ENCODE results near the gene CDH16. TPM values are rescaled to one million over a fixed set of nuclear protein-coding genes. Genes with fewer than 3 reads are reported as not detected.
"Not testable (repeated sequence)": the region's sequence is repeated elsewhere in the genome, so short reads cannot be mapped to it uniquely, and the experiment has no call there.

The CDH16 gene
- total RNA-seq, 1 donor from 2014 or later = not detected

DNA sequence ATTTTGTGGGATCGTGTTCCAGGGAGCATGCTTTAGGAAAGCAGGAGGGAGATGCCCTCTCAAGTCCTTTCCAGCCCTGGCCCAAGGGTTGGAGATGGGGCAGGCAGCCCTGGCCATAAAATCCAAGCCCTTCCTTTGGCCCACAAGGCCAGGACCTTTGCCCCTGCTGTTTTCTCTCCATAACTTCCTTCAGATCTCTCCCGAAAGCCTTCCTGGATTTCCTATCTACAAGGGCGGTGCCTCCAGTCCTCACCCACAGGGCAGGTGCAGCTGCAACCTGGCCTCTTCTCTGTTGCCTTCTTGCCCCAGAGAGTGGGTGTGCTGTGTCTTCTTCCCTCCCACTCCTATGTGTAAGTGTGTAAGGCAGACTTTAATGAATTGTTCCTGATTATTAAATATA, 46.8 kb downstream of the CDH16 start:
- no peaks in the 10 kb centered on the region for H3K27me3 ChIP-seq (ENCODE audit: control insufficient read depth in 3 of 3, insufficient read depth in 3 of 3, low read length in 3 of 3)

GRCh38 chr16:66871363-66871762, 47.3 kb downstream of the CDH16 start:
- not testable (repeated sequence) for H3K27me3 ChIP-seq (ENCODE audit: control insufficient read depth in 3 of 3, insufficient read depth in 3 of 3, low read length in 3 of 3); H3K27ac ChIP-seq (ENCODE audit: low read depth, low read length); H3K4me3 ChIP-seq (ENCODE audit: low read length in 3 of 3); H3K9me3 ChIP-seq (ENCODE audit: control insufficient read depth in 3 of 3, low read length in 3 of 3); H3K9ac ChIP-seq (ENCODE audit: low read depth in 1 of 3, low read length in 3 of 3); H3K36me3 ChIP-seq (ENCODE audit: control insufficient read depth in 3 of 3, insufficient read depth in 3 of 3, low read length in 3 of 3)
- peaks cover 5 to 10% (median 5%) of the 10 kb centered on the region in 3 donors for H3K4me1 ChIP-seq (ENCODE audit: control insufficient read depth in 3 of 3, insufficient read depth in 3 of 3, low read length in 3 of 3)

More for the DNA sequence above, 46.8 kb downstream of the CDH16 start:
- Histone ChIP-seq H3K4me1 (ENCODE audit: control insufficient read depth in 3 of 3, insufficient read depth in 3 of 3, low read length in 3 of 3) (peaks cover 5 to 10% (median 5%) of the 10 kb centered on the region in 3 donors), H3K4me3 (ENCODE audit: low read length in 3 of 3) (no peak overlapping the region), H3K9me3 (ENCODE audit: control insufficient read depth in 3 of 3, low read length in 3 of 3) (no peaks in the 10 kb centered on the region), H3K36me3 (ENCODE audit: control insufficient read depth in 3 of 3, insufficient read depth in 3 of 3, low read length in 3 of 3) (no peaks in the 10 kb centered on the region), H3K27ac (ENCODE audit: low read depth, low read length) (no peak overlapping the region), H3K9ac (ENCODE audit: low read depth in 1 of 3, low read length in 3 of 3) (no peak overlapping the region)

DNA sequence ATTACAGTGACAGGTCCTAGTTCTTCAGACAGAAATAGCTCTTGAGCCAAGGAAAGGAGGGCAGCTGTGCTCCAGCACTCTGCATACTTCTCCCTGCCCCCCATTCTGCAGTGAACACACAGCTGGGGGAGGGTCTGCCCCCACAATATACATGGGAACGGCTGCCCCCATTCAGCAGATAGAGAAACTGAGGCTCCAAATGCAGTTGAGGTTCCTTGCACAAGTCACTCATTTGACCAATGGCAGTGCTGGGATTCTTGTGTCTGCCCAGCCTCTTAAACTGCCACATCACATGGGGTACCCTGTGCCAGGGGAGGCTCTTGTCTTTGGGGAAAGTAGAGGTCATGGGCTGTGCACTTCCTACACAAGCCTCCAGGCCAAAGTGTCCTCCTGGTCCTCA, 49.3 kb downstream of the CDH16 start:
- no peak overlapping the region for H3K9ac ChIP-seq (ENCODE audit: low read depth in 1 of 3, low read length in 3 of 3)
- H3K4me3 ChIP-seq (ENCODE audit: low read length in 3 of 3) = no peak overlapping the region
- peaks cover 5 to 10% (median 5%) of the 10 kb centered on the region in 3 donors for H3K4me1 ChIP-seq (ENCODE audit: control insufficient read depth in 3 of 3, insufficient read depth in 3 of 3, low read length in 3 of 3)
- H3K9me3 ChIP-seq (ENCODE audit: control insufficient read depth in 3 of 3, low read length in 3 of 3) = no peaks in the 10 kb centered on the region
- H3K27me3 ChIP-seq (ENCODE audit: control insufficient read depth in 3 of 3, insufficient read depth in 3 of 3, low read length in 3 of 3) = no peaks in the 10 kb centered on the region
- H3K36me3 ChIP-seq (ENCODE audit: control insufficient read depth in 3 of 3, insufficient read depth in 3 of 3, low read length in 3 of 3) = no peaks in the 10 kb centered on the region
- no peak overlapping the region for H3K27ac ChIP-seq (ENCODE audit: low read depth, low read length)

- peaks cover 0 to 7% (median 3%) of the 10 kb centered on the region in 3 donors for H3K4me1 ChIP-seq (ENCODE audit: control insufficient read depth in 3 of 3, insufficient read depth in 3 of 3, low read length in 3 of 3)
- no peaks in the 10 kb centered on the region for H3K9me3 ChIP-seq (ENCODE audit: control insufficient read depth in 3 of 3, low read length in 3 of 3)
- H3K9ac ChIP-seq (ENCODE audit: low read depth in 1 of 3, low read length in 3 of 3) = no peak overlapping the region
- H3K27me3 ChIP-seq (ENCODE audit: control insufficient read depth in 3 of 3, insufficient read depth in 3 of 3, low read length in 3 of 3) = no peaks in the 10 kb centered on the region
- no peaks in the 10 kb centered on the region for H3K36me3 ChIP-seq (ENCODE audit: control insufficient read depth in 3 of 3, insufficient read depth in 3 of 3, low read length in 3 of 3)
- H3K4me3 ChIP-seq (ENCODE audit: low read length in 3 of 3) = no peak overlapping the region
- H3K27ac ChIP-seq (ENCODE audit: low read depth, low read length) = no peak overlapping the region
These were observed 55.0 kb downstream of the CDH16 start for GRCh38 chr16:66863707-66864106.

GRCh38 chr16:66862023-66862520, 56.6 kb downstream of the CDH16 start:
- Histone ChIP-seq H3K27ac (ENCODE audit: low read depth, low read length) (no peak overlapping the region), H3K9me3 (ENCODE audit: control insufficient read depth in 3 of 3, low read length in 3 of 3) (no peaks in the 10 kb centered on the region), H3K9ac (ENCODE audit: low read depth in 1 of 3, low read length in 3 of 3) (no peak overlapping the region), H3K36me3 (ENCODE audit: control insufficient read depth in 3 of 3, insufficient read depth in 3 of 3, low read length in 3 of 3) (no peaks in the 10 kb centered on the region), H3K27me3 (ENCODE audit: control insufficient read depth in 3 of 3, insufficient read depth in 3 of 3, low read length in 3 of 3) (no peaks in the 10 kb centered on the region), H3K4me3 (ENCODE audit: low read length in 3 of 3) (no peak overlapping the region), H3K4me1 (ENCODE audit: control insufficient read depth in 3 of 3, insufficient read depth in 3 of 3, low read length in 3 of 3) (peaks cover 0 to 7% (median 3%) of the 10 kb centered on the region in 3 donors)

DNA sequence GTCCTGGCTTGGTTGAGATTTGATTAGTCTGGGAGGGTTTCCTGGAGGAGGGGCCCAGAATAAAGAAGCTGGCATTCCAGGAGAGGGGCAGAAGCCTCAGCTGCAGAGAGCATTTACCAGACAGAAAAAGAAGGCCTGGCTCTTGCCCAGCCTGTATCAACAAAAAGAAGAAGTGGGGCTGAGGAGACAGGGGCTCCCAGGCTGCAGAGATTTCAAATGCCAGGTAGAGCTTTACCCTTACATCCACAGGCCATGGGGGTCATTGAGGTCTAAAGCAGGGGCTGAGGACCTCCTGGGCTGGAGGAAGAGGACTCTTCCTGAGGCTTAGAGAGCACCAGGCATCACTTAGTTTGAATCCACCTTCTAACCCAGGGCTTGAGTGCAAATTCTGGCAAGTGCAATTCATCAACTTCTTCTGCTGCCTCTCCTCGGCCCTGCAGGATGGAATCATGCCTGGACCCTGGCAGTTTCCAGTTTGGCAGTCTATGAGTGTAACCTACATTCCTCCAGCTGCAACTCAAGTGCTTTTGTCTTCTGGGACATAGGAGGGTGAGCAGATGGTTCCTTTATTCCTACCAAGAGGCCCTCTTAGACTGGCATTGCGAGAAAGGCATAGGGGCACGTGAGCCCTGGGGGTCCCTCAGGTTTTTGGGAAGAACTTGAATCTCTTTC, 59.2 kb downstream of the CDH16 start:
- H3K27me3 ChIP-seq (ENCODE audit: control insufficient read depth in 3 of 3, insufficient read depth in 3 of 3, low read length in 3 of 3) = no peaks in the 10 kb centered on the region
- no peaks in the 10 kb centered on the region for H3K9me3 ChIP-seq (ENCODE audit: control insufficient read depth in 3 of 3, low read length in 3 of 3)
- no peak overlapping the region for H3K4me3 ChIP-seq (ENCODE audit: low read length in 3 of 3)
- no peak overlapping the region for H3K9ac ChIP-seq (ENCODE audit: low read depth in 1 of 3, low read length in 3 of 3)
- peaks cover 0 to 7% (median 3%) of the 10 kb centered on the region in 3 donors for H3K4me1 ChIP-seq (ENCODE audit: control insufficient read depth in 3 of 3, insufficient read depth in 3 of 3, low read length in 3 of 3)
- no peaks in the 10 kb centered on the region for H3K36me3 ChIP-seq (ENCODE audit: control insufficient read depth in 3 of 3, insufficient read depth in 3 of 3, low read length in 3 of 3)
- H3K27ac ChIP-seq (ENCODE audit: low read depth, low read length) = no peak overlapping the region

DNA sequence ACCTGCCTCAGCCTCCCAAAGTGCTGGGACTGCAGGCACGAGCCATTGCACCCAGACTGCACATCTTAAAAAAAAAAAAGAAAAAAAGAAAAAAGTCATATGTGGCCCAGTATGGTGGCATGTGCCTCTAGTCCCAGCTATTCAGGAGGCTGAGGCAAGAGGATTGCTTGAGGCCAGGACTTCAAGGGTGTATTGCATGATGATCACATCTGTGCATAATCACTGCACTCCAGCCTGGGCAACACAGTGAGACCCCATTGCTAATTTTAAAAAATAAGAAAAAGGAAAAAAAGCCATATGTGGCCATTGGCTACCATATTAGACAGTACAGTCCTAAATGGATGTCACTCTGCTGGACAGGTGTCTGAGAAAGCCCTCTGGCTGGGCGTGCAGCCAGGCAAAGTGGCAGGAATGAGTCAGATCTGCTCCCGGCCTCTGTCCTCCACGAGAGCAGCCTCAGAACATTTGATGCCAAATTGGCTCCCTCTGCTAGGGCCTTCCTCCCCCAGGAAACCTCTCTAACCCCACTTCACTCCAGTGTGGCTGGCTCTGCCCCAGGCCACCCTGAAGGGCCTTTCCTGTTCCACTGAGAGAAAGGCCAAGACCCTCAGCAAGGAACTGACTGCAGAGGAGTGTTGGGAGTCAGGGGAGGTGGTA, 59.8 kb downstream of the CDH16 start:
- no peak overlapping the region for H3K4me3 ChIP-seq (ENCODE audit: low read length in 3 of 3)
- peaks cover 0 to 7% (median 3%) of the 10 kb centered on the region in 3 donors for H3K4me1 ChIP-seq (ENCODE audit: control insufficient read depth in 3 of 3, insufficient read depth in 3 of 3, low read length in 3 of 3)
- no peaks in the 10 kb centered on the region for H3K9me3 ChIP-seq (ENCODE audit: control insufficient read depth in 3 of 3, low read length in 3 of 3)
- H3K9ac ChIP-seq (ENCODE audit: low read depth in 1 of 3, low read length in 3 of 3) = no peak overlapping the region
- no peak overlapping the region for H3K27ac ChIP-seq (ENCODE audit: low read depth, low read length)
- H3K36me3 ChIP-seq (ENCODE audit: control insufficient read depth in 3 of 3, insufficient read depth in 3 of 3, low read length in 3 of 3) = no peaks in the 10 kb centered on the region
- no peaks in the 10 kb centered on the region for H3K27me3 ChIP-seq (ENCODE audit: control insufficient read depth in 3 of 3, insufficient read depth in 3 of 3, low read length in 3 of 3)

Other genes with a start within 250 kb of the CDH16 start
- 10.4 TPM for gene CMTM4, start 222.1 kb downstream of the CDH16 start, total RNA-seq
- 70.5 TPM for gene DYNC1LI2, start 167.3 kb downstream of the CDH16 start, total RNA-seq
- not detected for gene TERB1, start 117.3 kb downstream of the CDH16 start, total RNA-seq
- 32.9 TPM for gene NAE1, start 87.9 kb downstream of the CDH16 start, total RNA-seq
- gene CA7, start 74.5 kb downstream of the CDH16 start, total RNA-seq = not detected
- gene PDP2, start 38.4 kb downstream of the CDH16 start, total RNA-seq = 2.6 TPM
- 19.3 TPM for gene RRAD, start 6.7 kb upstream of the CDH16 start, total RNA-seq
- gene CIAO2B, start 15.5 kb upstream of the CDH16 start, total RNA-seq = 95.0 TPM
- gene CES2, start 16.6 kb upstream of the CDH16 start, total RNA-seq = 15.7 TPM
- 0.52 TPM for gene CES3, start 42.4 kb upstream of the CDH16 start, total RNA-seq
- gene CES4A, start 69.7 kb upstream of the CDH16 start, total RNA-seq = 1.0 TPM
- gene CBFB, start 110.3 kb upstream of the CDH16 start, total RNA-seq = 33.9 TPM
- 17.7 TPM for gene PHAF1, start 191.1 kb upstream of the CDH16 start, total RNA-seq
- gene B3GNT9, start 232.1 kb upstream of the CDH16 start, total RNA-seq = 7.8 TPM
- 6.3 TPM for gene TRADD, start 241.0 kb upstream of the CDH16 start, total RNA-seq
- 1.6 TPM for gene FBXL8, start 241.1 kb upstream of the CDH16 start, total RNA-seq
- gene HSF4, start 245.9 kb upstream of the CDH16 start, total RNA-seq = 3.7 TPM